ENCODE measurements around the gene SLC26A8. TPM values are rescaled to one million over a fixed set of nuclear protein-coding genes. Genes with fewer than 3 reads are reported as not detected.

The SLC26A8 gene
- total and polyA plus RNA-seq, 2 of the 13 experiments (the other 11 are each of a cell fraction or from before 2014, with no cell fraction given): 0.46 TPM; not detected in 1

- TF ChIP-seq HMGA1 (CRISPR knock-in tag; conservative IDR thresholded peaks at IDR 0.05) (no peak), ATF2 (CRISPR knock-in tag; IDR thresholded peaks at IDR 0.05) (peak; percentile 62; the same call in 1 of the 2 replicates), ZBTB33 (CRISPR knock-in tag; IDR thresholded peaks at IDR 0.05) (no peak), CREBL2 (CRISPR knock-in tag; IDR thresholded peaks at IDR 0.05; ENCODE audit: borderline replicate concordance) (no peak), ZBED4 (CRISPR knock-in tag; IDR thresholded peaks at IDR 0.05; ENCODE audit: borderline replicate concordance) (peak; percentile 65; the same call in 1 of the 2 replicates), MYPOP (CRISPR knock-in tag; IDR thresholded peaks at IDR 0.05) (0 out of 2 replicates have a peak, but pooled peaks have one; percentile 30), ZC3H4 (CRISPR knock-in tag; IDR thresholded peaks at IDR 0.05; ENCODE audit: borderline replicate concordance) (no peak), PHF21A (CRISPR knock-in tag; IDR thresholded peaks at IDR 0.05) (peak; percentile 80), ZNF432 (CRISPR knock-in tag; IDR thresholded peaks at IDR 0.05; ENCODE audit: borderline replicate concordance) (no peak), ZSCAN29 (CRISPR knock-in tag; conservative IDR thresholded peaks at IDR 0.05) (peak; percentile 68; the same call in 1 of the 2 replicates), KAT2B (IDR thresholded peaks at IDR 0.05; ENCODE audit: borderline replicate concordance, low read depth, low read length) (no peak), ASH2L (IDR thresholded peaks at IDR 0.05; ENCODE audit: insufficient read length, low read depth, low read length) (peak; percentile 34), NR2F2 (IDR thresholded peaks at IDR 0.05; ENCODE audit: borderline replicate concordance, low read depth) (peak; percentile 38; the same call in 1 of the 2 replicates), KLF12 (CRISPR knock-in tag; IDR thresholded peaks at IDR 0.05; ENCODE audit: borderline replicate concordance) (no peak), HNF4A (CRISPR knock-in tag; IDR thresholded peaks at IDR 0.05) (peak; percentile 68), ZNF513 (CRISPR knock-in tag; conservative IDR thresholded peaks at IDR 0.05) (no peak), ZFY (CRISPR knock-in tag; IDR thresholded peaks at IDR 0.05) (peak; percentile 39; the same call in 1 of the 2 replicates), SNAPC2 (CRISPR knock-in tag; IDR thresholded peaks at IDR 0.05) (peak; percentile 46; the same call in 1 of the 2 replicates)
These were observed 50.7 kb downstream of the SLC26A8 start (continued) for GRCh38 chr6:35973670-35974222.
